ENCODE results near the gene SOX18. TPM values are rescaled to one million over a fixed set of nuclear protein-coding genes. Genes with fewer than 3 reads are reported as not detected.
A peak's percentile ranks its signal among the peaks of the same experiment; 100 is the strongest.
"Not testable (repeated sequence)": the region's sequence is repeated elsewhere in the genome, so short reads cannot be mapped to it uniquely, and the experiment has no call there.

Gene SOX18
- total RNA-seq, 1 experiment from 2014 or later = not detected

DNA sequence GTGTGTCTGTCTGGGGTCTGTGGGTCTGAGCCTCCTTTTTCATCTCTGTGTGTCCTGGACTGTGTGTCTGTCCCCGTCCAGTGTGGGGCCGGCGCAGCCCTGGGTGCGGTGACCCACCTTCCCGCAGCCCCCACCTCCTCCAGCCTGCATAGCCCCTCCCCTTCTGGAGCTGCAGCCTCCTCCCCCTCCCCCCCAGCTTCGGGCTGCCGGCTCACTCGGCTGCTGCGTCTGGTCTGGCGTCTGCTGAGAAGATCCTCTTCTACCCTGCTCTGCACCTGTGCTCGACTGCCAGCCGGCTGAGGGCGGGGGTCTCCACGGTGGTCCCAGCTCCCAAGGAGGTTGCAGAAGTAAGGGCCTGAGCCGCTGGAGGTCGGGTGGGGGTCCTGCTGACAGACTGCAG is 42.3 kb upstream of the SOX18 start:
- H3K36me3 ChIP-seq (ENCODE audit: insufficient read depth, low read length) = peaks cover 15% of the 10 kb centered on the region
- H3K9ac ChIP-seq (ENCODE audit: low read length) = 0 out of 2 replicates have a peak overlapping the region, but pooled peaks have one; percentile 29
- H2AFZ ChIP-seq (ENCODE audit: low read length) = no peak overlapping the region
- 0 out of 2 replicates have a peak overlapping the region, but pooled peaks have one; percentile 25 for H3K27ac ChIP-seq (ENCODE audit: low read length)
- no peaks in the 10 kb centered on the region for H3K9me2 ChIP-seq (replicated peaks; ENCODE audit: insufficient read depth, low read length)
- peaks cover 1% of the 10 kb centered on the region; the same call in 1 of the 2 replicates for H3K9me3 ChIP-seq (ENCODE audit: low read length)
- H4K20me1 ChIP-seq (ENCODE audit: insufficient read depth, low read depth, low read length) = peaks cover 28% of the 10 kb centered on the region; the same call in 1 of the 2 replicates
- no peak overlapping the region for H3K4me3 ChIP-seq (ENCODE audit: low read length)
- H3K4me2 ChIP-seq (ENCODE audit: low read depth, low read length, poor library complexity, severe bottlenecking) = no peak overlapping the region
- H3K79me2 ChIP-seq (ENCODE audit: low read length) = peaks cover 4% of the 10 kb centered on the region; the same call in 1 of the 2 replicates
- no peaks in the 10 kb centered on the region for H3K27me3 ChIP-seq (ENCODE audit: low read length)
- DNase-seq = no peak
- H3K4me1 ChIP-seq (ENCODE audit: low read length) = peaks cover 27% of the 10 kb centered on the region

DNA sequence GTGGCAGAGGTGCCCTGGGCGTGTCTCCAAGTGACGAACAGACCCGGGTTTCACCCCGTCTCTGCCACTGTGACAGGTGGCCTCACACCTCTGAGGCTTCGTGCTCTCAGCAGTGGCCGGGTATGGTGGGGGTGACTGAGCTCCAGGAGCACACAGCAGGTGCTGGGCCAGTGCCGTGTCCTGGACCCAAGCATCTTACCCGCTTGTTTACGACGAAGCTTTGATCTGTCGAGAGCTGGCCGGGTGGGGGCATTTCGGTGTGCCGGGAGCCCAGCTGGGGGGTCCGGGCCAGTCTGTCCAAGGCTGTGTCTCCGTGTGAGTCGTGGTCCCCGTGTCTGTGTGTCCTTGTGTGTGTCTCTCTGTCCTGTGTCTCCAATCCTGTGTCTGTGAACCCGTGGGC is 41.9 kb upstream of the SOX18 start:
- peaks cover 4% of the 10 kb centered on the region; the same call in 1 of the 2 replicates for H3K9me3 ChIP-seq (ENCODE audit: low read length)
- peaks cover 4% of the 10 kb centered on the region; the same call in 1 of the 2 replicates for H3K79me2 ChIP-seq (ENCODE audit: low read length)
- no peak overlapping the region for H3K4me2 ChIP-seq (ENCODE audit: low read depth, low read length, poor library complexity, severe bottlenecking)
- DNase-seq = no peak
- H3K36me3 ChIP-seq (ENCODE audit: insufficient read depth, low read length) = peaks cover 15% of the 10 kb centered on the region
- H3K27me3 ChIP-seq (ENCODE audit: low read length) = no peaks in the 10 kb centered on the region
- peaks cover 28% of the 10 kb centered on the region; the same call in 1 of the 2 replicates for H4K20me1 ChIP-seq (ENCODE audit: insufficient read depth, low read depth, low read length)
- no peak overlapping the region for H2AFZ ChIP-seq (ENCODE audit: low read length)
- no peak overlapping the region for H3K9ac ChIP-seq (ENCODE audit: low read length)
- H3K4me1 ChIP-seq (ENCODE audit: low read length) = peaks cover 27% of the 10 kb centered on the region
- H3K4me3 ChIP-seq (ENCODE audit: low read length) = no peak overlapping the region
- no peaks in the 10 kb centered on the region for H3K9me2 ChIP-seq (replicated peaks; ENCODE audit: insufficient read depth, low read length)
- H3K27ac ChIP-seq (ENCODE audit: low read length) = no peak overlapping the region

DNA sequence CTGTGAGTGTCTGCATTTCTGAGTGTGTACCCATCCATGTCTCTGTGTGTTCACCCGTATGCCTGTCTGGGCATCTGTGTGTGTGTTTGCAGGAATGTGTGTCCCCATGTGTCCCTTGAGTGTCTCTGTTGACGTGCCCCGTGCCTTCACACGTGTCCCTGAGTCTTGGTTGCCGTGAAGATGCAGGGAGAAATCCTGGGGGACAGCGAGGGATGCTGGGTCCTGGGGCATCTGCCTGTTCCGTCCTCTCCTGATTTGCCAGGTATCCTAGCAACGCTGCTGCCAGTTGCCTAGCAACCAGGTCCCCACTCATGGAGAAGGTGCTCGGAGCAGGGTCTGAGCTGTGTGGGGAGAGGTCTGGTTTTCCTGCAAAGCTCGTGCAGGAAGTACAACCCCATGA is 40.7 kb upstream of the SOX18 start:
- peaks cover 27% of the 10 kb centered on the region for H3K4me1 ChIP-seq (ENCODE audit: low read length)
- H3K27ac ChIP-seq (ENCODE audit: low read length) = no peak overlapping the region
- no peak overlapping the region for H2AFZ ChIP-seq (ENCODE audit: low read length)
- peaks cover 7% of the 10 kb centered on the region; the same call in 1 of the 2 replicates for H3K36me3 ChIP-seq (ENCODE audit: insufficient read depth, low read length)
- H3K4me3 ChIP-seq (ENCODE audit: low read length) = no peak overlapping the region
- peaks cover 4% of the 10 kb centered on the region; the same call in 1 of the 2 replicates for H3K79me2 ChIP-seq (ENCODE audit: low read length)
- no peak overlapping the region for H3K9ac ChIP-seq (ENCODE audit: low read length)
- H3K4me2 ChIP-seq (ENCODE audit: low read depth, low read length, poor library complexity, severe bottlenecking) = no peak overlapping the region
- H3K9me3 ChIP-seq (ENCODE audit: low read length) = peaks cover 4% of the 10 kb centered on the region; the same call in 1 of the 2 replicates
- H3K27me3 ChIP-seq (ENCODE audit: low read length) = no peaks in the 10 kb centered on the region
- DNase-seq = peak; percentile 67
- peaks cover 28% of the 10 kb centered on the region; the same call in 1 of the 2 replicates for H4K20me1 ChIP-seq (ENCODE audit: insufficient read depth, low read depth, low read length)
- no peaks in the 10 kb centered on the region for H3K9me2 ChIP-seq (replicated peaks; ENCODE audit: insufficient read depth, low read length)

DNA sequence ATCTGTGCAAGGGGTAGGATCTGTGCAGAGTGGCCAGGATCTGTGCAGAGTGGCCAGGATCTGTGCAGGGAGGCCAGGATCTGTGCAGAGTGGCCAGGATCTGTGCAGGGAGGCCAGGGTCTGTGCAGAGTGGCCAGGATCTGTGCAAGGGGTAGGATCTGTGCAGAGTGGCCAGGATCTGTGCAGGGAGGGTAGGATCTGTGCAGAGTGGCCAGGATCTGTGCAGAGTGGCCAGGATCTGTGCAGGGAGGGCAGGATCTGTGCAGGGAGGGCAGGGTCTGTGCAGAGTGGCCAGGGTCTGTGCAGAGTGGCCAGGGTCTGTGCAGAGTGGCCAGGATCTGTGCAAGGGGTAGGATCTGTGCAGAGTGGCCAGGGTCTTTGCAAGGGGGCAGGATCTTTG is 39.1 kb upstream of the SOX18 start:
- H2AFZ ChIP-seq (ENCODE audit: low read length); H3K27me3 ChIP-seq (ENCODE audit: low read length); H3K9me3 ChIP-seq (ENCODE audit: low read length); H3K36me3 ChIP-seq (ENCODE audit: insufficient read depth, low read length); H3K9ac ChIP-seq (ENCODE audit: low read length); H3K79me2 ChIP-seq (ENCODE audit: low read length); H3K4me3 ChIP-seq (ENCODE audit: low read length); H3K27ac ChIP-seq (ENCODE audit: low read length); DNase-seq; H3K9me2 ChIP-seq (replicated peaks; ENCODE audit: insufficient read depth, low read length); H3K4me2 ChIP-seq (ENCODE audit: low read depth, low read length, poor library complexity, severe bottlenecking): not testable (repeated sequence)
- peaks cover 27% of the 10 kb centered on the region for H3K4me1 ChIP-seq (ENCODE audit: low read length)
- peaks cover 28% of the 10 kb centered on the region; the same call in 1 of the 2 replicates for H4K20me1 ChIP-seq (ENCODE audit: insufficient read depth, low read depth, low read length)

DNA sequence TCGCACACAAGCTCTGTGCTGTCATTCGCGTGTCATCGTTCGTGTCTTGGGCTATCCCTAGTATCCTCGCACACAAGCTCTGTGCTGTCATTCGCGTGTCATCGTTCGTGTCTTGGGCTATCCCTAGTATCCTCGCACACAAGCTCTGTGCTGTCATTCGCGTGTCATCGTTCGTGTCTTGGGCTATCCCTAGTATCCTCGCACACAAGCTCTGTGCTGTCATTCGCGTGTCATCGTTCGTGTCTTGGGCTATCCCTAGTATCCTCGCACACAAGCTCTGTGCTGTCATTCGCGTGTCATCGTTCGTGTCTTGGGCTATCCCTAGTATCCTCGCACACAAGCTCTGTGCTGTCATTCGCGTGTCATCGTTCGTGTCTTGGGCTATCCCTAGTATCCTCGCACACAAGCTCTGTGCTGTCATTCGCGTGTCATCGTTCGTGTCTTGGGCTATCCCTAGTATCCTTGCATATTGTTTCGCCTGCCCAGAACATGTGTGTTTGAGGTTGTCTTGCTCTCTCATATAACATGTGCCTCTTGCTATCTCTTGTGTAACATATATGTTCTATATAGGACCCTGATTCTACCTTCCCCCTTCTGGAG is 37.9 kb upstream of the SOX18 start:
- H3K4me2 ChIP-seq (ENCODE audit: low read depth, low read length, poor library complexity, severe bottlenecking); H3K36me3 ChIP-seq (ENCODE audit: insufficient read depth, low read length); H3K9ac ChIP-seq (ENCODE audit: low read length); H2AFZ ChIP-seq (ENCODE audit: low read length); DNase-seq; H3K4me3 ChIP-seq (ENCODE audit: low read length); H3K9me2 ChIP-seq (replicated peaks; ENCODE audit: insufficient read depth, low read length); H3K9me3 ChIP-seq (ENCODE audit: low read length); H3K79me2 ChIP-seq (ENCODE audit: low read length); H3K27me3 ChIP-seq (ENCODE audit: low read length); H3K27ac ChIP-seq (ENCODE audit: low read length): not testable (repeated sequence)
- peaks cover 33% of the 10 kb centered on the region for H3K4me1 ChIP-seq (ENCODE audit: low read length)
- H4K20me1 ChIP-seq (ENCODE audit: insufficient read depth, low read depth, low read length) = peaks cover 28% of the 10 kb centered on the region; the same call in 1 of the 2 replicates

DNA sequence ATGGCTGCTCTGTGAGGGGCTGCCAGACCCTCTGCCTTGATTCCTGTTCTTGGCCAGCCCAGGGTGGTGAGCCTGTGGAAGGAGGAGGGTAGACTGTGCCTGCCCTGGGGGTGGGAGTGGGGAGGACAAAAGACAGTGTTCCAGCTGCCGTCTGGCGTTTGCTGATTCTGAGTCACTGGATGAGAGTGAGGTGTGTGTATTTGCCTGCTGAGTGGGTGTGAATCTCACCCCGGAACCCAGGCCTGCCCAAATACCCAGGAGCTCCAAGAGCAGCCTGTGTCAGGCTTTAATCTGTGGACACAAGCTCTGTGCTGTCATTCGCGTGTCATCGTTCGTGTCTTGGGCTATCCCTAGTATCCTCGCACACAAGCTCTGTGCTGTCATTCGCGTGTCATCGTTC is 37.4 kb upstream of the SOX18 start:
- Histone ChIP-seq H3K9me3 (ENCODE audit: low read length) (peaks cover 4% of the 10 kb centered on the region; the same call in 1 of the 2 replicates), H3K4me2 (ENCODE audit: low read depth, low read length, poor library complexity, severe bottlenecking) (no peak overlapping the region), H3K27me3 (ENCODE audit: low read length) (no peaks in the 10 kb centered on the region), H3K36me3 (ENCODE audit: insufficient read depth, low read length) (peaks cover 7% of the 10 kb centered on the region; the same call in 1 of the 2 replicates), H3K79me2 (ENCODE audit: low read length) (peaks cover 7% of the 10 kb centered on the region; the same call in 1 of the 2 replicates), H3K9me2 (replicated peaks; ENCODE audit: insufficient read depth, low read length) (no peaks in the 10 kb centered on the region), H4K20me1 (ENCODE audit: insufficient read depth, low read depth, low read length) (peaks cover 28% of the 10 kb centered on the region; the same call in 1 of the 2 replicates), H3K27ac (ENCODE audit: low read length) (no peak overlapping the region), H3K4me3 (ENCODE audit: low read length) (no peak overlapping the region), H3K9ac (ENCODE audit: low read length) (no peak overlapping the region), H2AFZ (ENCODE audit: low read length) (no peak overlapping the region), H3K4me1 (ENCODE audit: low read length) (peaks cover 33% of the 10 kb centered on the region)
- no peak for DNase-seq

DNA sequence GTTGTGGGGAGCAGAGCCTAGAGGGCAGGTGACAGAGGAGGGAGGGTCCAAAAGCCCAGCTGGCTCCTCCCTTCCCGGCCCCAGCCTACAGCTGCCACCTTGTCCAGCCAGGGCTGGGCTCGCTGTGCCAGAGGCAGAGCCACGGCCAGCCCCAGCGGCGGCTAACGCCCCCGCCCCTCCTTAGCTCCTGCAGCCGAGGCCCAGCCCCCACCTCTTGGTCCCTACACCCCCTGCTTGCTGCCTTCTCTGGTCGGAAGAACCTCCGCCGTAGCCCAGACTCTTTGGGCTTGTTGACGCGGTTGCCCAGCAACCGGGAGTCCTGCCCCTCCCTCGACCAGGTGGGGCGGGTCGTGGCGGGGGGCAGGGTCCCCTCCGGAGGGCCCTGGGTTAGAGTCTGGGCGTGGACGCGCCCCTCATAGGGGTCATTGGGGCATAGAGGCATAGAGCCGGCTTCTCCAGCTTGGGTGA is 35.3 kb upstream of the SOX18 start:
- Histone ChIP-seq H3K4me2 (ENCODE audit: low read depth, low read length, poor library complexity, severe bottlenecking) (no peak overlapping the region), H3K9ac (ENCODE audit: low read length) (no peak overlapping the region)

More for the DNA sequence above, 35.3 kb upstream of the SOX18 start:
- H3K27ac ChIP-seq (ENCODE audit: low read length) = no peak overlapping the region
- no peaks in the 10 kb centered on the region for H3K27me3 ChIP-seq (ENCODE audit: low read length)
- H3K4me3 ChIP-seq (ENCODE audit: low read length) = no peak overlapping the region
- no peak overlapping the region for H2AFZ ChIP-seq (ENCODE audit: low read length)
- H3K36me3 ChIP-seq (ENCODE audit: insufficient read depth, low read length) = peaks cover 7% of the 10 kb centered on the region; the same call in 1 of the 2 replicates
- H3K4me1 ChIP-seq (ENCODE audit: low read length) = peaks cover 33% of the 10 kb centered on the region
- no peak for DNase-seq
- H3K9me2 ChIP-seq (replicated peaks; ENCODE audit: insufficient read depth, low read length) = no peaks in the 10 kb centered on the region
- H3K79me2 ChIP-seq (ENCODE audit: low read length) = peaks cover 16% of the 10 kb centered on the region; the same call in 1 of the 2 replicates
- H4K20me1 ChIP-seq (ENCODE audit: insufficient read depth, low read depth, low read length) = peaks cover 21% of the 10 kb centered on the region; the same call in 1 of the 2 replicates
- H3K9me3 ChIP-seq (ENCODE audit: low read length) = peaks cover 4% of the 10 kb centered on the region; the same call in 1 of the 2 replicates
